ENCODE data around the gene VDAC2. TPM values are rescaled to one million over a fixed set of nuclear protein-coding genes. Genes with fewer than 3 reads are reported as not detected.
A peak's percentile ranks its signal among the peaks of the same experiment; 100 is the strongest.

Gene VDAC2
- total and polyA plus RNA-seq, 2 experiments from 2014 or later = 167 to 190 TPM

- Histone ChIP-seq H2AFZ (no peak overlapping the region), H3K79me2 (peaks cover 8% of the 10 kb centered on the region), H3K27me3 (no peaks in the 10 kb centered on the region), H3K4me1 (ENCODE audit: insufficient read depth) (peaks cover 14% of the 10 kb centered on the region), H3K27ac (no peak overlapping the region), H3K9me2 (replicated peaks; ENCODE audit: insufficient read depth) (no peaks in the 10 kb centered on the region), H3K9me3 (ENCODE audit: low read depth) (no peaks in the 10 kb centered on the region), H4K20me1 (ENCODE audit: insufficient read depth, poor library complexity, severe bottlenecking) (no peaks in the 10 kb centered on the region), H3K4me2 (no peak overlapping the region), H3K4me3 (no peak overlapping the region), H3K36me3 (replicated peaks; ENCODE audit: insufficient read depth, low read depth) (no peaks in the 10 kb centered on the region)
- WGBS (ENCODE audit: low lambda C conversion rate, missing lambda C conversion rate) = 97% methylated on average over 1 of the region's 1 CpG
- TF ChIP-seq EZH2phosphoT487 (IDR thresholded peaks at IDR 0.05; ENCODE audit: low read depth, severe bottlenecking, unreplicated experiment) = no peak
- no peak for TF ChIP-seq EZH2 (IDR thresholded peaks at IDR 0.05; ENCODE audit: borderline replicate concordance)
- TF ChIP-seq CTCF (IDR thresholded peaks at IDR 0.05; ENCODE audit: poor library complexity) = no peak
- DNase-seq (ENCODE audit: low spot score) = no peak
Observed at GRCh38 chr10:75176736-75177135, 33.9 kb upstream of the VDAC2 start.

GRCh38 chr10:75179657-75180177, 30.9 kb upstream of the VDAC2 start:
- Histone ChIP-seq H3K4me2 (peak overlapping the region; percentile 47), H3K27ac (peak overlapping the region; percentile 40), H3K79me2 (peaks cover 8% of the 10 kb centered on the region), H3K9me2 (replicated peaks; ENCODE audit: insufficient read depth) (no peaks in the 10 kb centered on the region), H3K4me1 (ENCODE audit: insufficient read depth) (peaks cover 14% of the 10 kb centered on the region), H3K36me3 (replicated peaks; ENCODE audit: insufficient read depth, low read depth) (no peaks in the 10 kb centered on the region), H3K4me3 (no peak overlapping the region), H3K9me3 (ENCODE audit: low read depth) (no peaks in the 10 kb centered on the region), H3K27me3 (no peaks in the 10 kb centered on the region), H2AFZ (no peak overlapping the region), H4K20me1 (ENCODE audit: insufficient read depth, poor library complexity, severe bottlenecking) (no peaks in the 10 kb centered on the region)
- DNase-seq (ENCODE audit: low spot score) = no peak
- no peak for TF ChIP-seq EZH2phosphoT487 (IDR thresholded peaks at IDR 0.05; ENCODE audit: low read depth, severe bottlenecking, unreplicated experiment)
- TF ChIP-seq CTCF (IDR thresholded peaks at IDR 0.05; ENCODE audit: poor library complexity) = no peak
- TF ChIP-seq EZH2 (IDR thresholded peaks at IDR 0.05; ENCODE audit: borderline replicate concordance) = no peak
- 85% methylated on average over 1 of the region's 1 CpG for WGBS (ENCODE audit: low lambda C conversion rate, missing lambda C conversion rate)

GRCh38 chr10:75180592-75180991, 30.0 kb upstream of the VDAC2 start:
- H3K4me3 ChIP-seq = no peak overlapping the region
- no peaks in the 10 kb centered on the region for H3K9me2 ChIP-seq (replicated peaks; ENCODE audit: insufficient read depth)
- no peak overlapping the region for H2AFZ ChIP-seq
- H3K9me3 ChIP-seq (ENCODE audit: low read depth) = no peaks in the 10 kb centered on the region
- no peak for DNase-seq (ENCODE audit: low spot score)
- TF ChIP-seq EZH2 (IDR thresholded peaks at IDR 0.05; ENCODE audit: borderline replicate concordance) = no peak
- no peak for TF ChIP-seq CTCF (IDR thresholded peaks at IDR 0.05; ENCODE audit: poor library complexity)
- TF ChIP-seq EZH2phosphoT487 (IDR thresholded peaks at IDR 0.05; ENCODE audit: low read depth, severe bottlenecking, unreplicated experiment) = no peak
- H3K36me3 ChIP-seq (replicated peaks; ENCODE audit: insufficient read depth, low read depth) = no peaks in the 10 kb centered on the region
- peaks cover 14% of the 10 kb centered on the region for H3K4me1 ChIP-seq (ENCODE audit: insufficient read depth)
- no peaks in the 10 kb centered on the region for H4K20me1 ChIP-seq (ENCODE audit: insufficient read depth, poor library complexity, severe bottlenecking)
- peak overlapping the region; percentile 40 for H3K27ac ChIP-seq
- 39% methylated on average over 2 of the region's 2 CpGs for WGBS (ENCODE audit: low lambda C conversion rate, missing lambda C conversion rate)
- H3K4me2 ChIP-seq = peak overlapping the region; percentile 47
- no peaks in the 10 kb centered on the region for H3K27me3 ChIP-seq
- peaks cover 4% of the 10 kb centered on the region for H3K79me2 ChIP-seq
